ENCODE measurements around the gene SLX9.

SLX9 gene

DNA sequence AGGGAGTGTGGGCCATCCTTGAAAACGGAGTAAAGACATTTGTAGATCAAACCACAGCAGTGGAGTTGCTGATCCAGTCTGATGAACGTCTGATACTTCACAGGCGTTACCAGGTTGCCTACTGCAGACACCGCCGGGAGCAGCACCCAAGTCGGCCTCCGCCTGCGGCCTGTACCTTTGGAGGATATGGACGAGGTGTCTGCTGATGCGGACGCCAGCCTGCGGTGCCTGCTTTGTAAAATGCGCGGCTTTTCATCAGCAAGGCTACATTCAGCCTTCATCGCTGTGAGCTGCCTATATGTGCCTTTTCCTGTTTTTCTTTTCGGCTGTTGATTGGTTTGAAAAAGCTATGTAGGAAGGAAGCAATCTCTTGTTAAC lies 16.0 kb downstream of the SLX9 start:
- TF ChIP-seq GATA1 (IDR thresholded peaks at IDR 0.05; ENCODE audit: low read depth, low read length), result no peak
- TF ChIP-seq POLR2A (IDR thresholded peaks at IDR 0.05; ENCODE audit: low read length), result no peak
- DNase-seq, result no peak

DNA sequence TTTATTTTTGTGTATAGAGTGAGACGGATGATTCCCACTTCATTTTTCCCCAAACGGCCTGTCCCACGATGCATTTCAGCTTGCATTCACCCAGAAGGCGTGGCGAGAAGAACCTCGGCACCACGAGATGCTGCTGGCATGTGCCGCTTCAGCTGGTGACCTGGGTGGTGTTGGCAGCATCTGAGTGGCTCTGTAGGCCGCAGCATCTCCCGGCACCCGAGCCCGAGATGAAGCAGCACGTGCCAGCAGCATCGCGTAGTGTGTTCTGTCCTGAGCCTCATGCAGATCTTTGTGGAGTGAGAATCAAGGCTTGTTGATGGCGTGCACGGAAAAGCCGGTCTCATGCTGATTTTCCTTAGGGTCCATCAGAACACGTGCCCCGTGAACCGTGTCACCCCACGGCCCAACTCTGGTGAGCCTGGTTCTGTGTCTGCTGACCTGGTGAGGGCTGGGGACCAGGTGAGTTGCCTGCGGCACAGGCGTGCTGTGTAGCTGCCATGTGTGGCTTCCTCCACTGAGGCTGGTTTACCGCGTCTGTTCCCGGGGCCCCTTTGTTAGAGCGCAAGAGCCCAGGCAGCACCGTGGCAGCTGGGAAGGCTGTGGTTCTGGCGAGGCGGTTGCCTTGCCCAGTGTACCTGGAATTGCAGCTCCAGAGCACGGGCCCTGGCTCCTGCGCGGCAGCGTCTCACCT lies 16.7 kb downstream of the SLX9 start:
- TF ChIP-seq GATA1 (IDR thresholded peaks at IDR 0.05; ENCODE audit: low read depth, low read length) (no peak), POLR2A (IDR thresholded peaks at IDR 0.05; ENCODE audit: low read length) (no peak)
- DNase-seq, result no peak

DNA sequence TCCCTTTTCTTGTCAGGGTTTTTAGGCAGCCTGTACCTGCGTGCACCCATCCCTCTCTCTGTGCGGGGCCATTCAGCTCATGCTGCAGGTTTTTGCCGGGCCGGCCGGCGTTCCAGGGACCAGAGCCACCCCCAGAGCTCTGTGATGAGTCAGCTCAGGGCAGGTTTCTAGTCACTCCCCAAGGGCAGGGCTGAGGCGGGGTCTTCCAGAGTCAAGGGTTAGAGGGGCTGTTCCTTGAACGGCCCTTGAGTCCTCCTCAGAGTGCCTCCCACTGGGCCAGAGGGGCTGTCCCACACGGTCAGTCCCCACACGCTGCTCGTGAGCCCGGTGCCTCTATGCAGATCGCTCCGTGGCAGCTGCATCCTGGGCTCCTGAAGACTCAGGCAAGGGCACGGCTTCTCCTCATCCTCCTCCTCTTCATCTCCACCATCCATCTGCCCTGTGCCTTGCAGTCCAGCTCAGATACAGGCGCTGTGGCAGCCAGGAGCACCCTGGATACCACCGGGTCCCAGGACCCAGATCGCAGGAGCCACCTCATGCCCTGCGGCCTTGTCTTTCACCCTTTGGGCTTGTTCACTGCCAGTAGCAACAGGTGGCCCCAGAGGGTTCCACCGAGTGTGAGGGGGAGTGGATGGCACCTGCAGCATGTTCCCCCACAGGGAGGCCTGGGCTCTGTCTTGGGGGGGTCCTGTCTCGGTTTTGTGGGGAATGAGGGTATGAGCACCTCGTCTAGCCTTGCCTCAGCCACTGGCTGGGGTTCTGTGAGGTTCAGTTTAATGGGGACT lies 17.4 kb downstream of the SLX9 start:
- no peak for DNase-seq
- TF ChIP-seq POLR2A (IDR thresholded peaks at IDR 0.05; ENCODE audit: low read length) (no peak), GATA1 (IDR thresholded peaks at IDR 0.05; ENCODE audit: low read depth, low read length) (no peak)

DNA sequence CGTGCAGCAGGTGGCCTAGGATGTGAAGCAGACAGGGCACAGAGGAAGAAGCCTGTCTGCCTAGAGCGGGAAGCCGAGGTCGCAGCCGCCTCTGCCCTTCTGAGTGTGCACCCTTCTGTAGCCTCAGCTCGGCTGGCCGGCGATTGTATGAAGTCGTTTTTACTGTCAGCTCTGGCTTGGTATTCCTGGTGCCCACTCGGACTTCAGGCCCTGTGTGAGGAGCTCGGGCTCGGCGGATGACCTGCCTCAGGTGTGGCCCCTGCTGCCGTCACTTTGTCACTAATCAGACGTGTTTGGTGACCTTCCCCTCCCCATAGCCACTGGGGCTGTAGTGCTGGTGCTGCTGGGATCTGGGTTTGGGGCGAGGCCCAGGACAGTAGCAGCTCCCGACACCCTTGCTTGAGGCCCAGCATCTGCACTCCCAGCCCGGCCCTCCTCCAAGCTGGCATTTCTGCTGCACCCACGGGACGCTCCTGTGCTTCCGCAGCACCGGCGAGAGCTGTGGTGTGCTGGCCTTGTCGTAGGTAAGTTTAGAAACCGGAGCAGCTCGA lies 18.1 kb downstream of the SLX9 start:
- TF ChIP-seq POLR2A (IDR thresholded peaks at IDR 0.05; ENCODE audit: low read length), result no peak
- TF ChIP-seq GATA1 (IDR thresholded peaks at IDR 0.05; ENCODE audit: low read depth, low read length), result no peak
- no peak for DNase-seq

DNA sequence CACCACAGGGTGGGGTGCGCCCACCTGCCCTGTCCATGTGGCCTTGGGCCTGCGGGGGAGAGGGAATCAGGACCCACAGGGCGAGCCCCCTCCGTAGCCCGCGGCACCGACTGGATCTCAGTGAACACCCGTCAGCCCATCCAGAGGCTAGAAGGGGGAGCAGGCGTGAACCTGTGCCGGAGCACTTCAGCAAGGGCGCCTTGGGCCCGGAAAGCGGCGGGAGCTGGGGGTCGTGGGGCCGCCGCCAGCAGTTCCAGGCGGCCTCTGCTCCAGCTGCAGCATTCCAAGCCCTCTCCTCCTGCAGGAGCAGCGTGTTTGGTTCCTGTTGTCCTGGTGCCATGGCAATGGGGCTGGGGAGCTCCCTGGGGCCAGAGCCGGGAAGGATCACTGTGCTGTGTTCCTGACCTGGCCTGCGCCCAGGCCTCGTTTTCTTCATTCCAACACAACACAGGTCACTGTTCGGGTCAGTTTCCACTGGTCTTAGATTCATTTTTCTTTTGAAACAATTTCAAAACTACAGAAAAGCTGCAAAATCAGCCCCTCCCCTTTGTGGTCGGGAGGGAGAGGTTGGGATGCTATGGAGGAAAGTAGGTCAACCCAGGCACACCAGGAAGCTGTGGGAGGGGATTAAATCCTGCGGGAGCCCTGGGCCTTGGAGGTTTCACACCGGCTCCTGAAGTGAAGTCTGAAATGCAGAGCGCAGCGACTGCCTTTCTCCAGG lies 18.8 kb downstream of the SLX9 start:
- no peak for DNase-seq
- TF ChIP-seq POLR2A (IDR thresholded peaks at IDR 0.05; ENCODE audit: low read length) (no peak), GATA1 (IDR thresholded peaks at IDR 0.05; ENCODE audit: low read depth, low read length) (no peak)

DNA sequence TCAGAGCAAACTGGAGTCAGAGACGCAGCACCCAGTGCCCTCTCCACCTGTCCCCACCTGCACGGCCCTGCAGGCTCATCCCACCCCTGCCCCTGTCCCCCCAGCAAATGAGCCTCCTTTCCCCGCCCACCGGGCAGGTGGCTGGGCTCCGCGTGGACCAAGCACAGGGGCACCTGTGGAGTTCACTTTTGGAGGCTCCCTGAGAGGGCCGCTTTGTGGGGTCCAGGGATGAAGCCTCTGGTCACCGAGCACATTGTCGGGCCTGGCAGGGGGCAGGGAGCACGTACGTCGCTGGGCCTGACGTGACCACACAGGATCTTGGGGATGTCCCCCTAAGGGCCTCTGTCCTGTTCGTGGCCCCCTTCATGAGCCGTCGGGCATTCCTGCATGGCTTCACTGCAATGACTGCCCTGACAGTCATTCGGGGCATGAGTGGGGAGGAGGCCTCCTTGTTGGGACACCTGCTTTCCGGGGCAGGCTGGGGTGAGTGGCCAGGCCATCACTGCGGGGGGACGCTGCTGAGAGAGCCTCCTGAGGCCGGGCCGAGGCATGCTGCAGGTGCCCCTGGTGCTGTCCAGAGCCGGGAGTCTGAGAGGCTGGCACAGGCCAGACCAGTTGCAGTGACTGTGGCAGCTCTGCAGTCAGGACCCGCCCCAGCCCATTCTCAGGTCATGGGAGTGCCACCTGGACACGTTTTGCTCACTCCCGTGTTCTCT lies 19.7 kb downstream of the SLX9 start:
- no peak for TF ChIP-seq POLR2A (IDR thresholded peaks at IDR 0.05; ENCODE audit: low read length)
- TF ChIP-seq GATA1 (IDR thresholded peaks at IDR 0.05; ENCODE audit: low read depth, low read length), result no peak
- no peak for DNase-seq

DNA sequence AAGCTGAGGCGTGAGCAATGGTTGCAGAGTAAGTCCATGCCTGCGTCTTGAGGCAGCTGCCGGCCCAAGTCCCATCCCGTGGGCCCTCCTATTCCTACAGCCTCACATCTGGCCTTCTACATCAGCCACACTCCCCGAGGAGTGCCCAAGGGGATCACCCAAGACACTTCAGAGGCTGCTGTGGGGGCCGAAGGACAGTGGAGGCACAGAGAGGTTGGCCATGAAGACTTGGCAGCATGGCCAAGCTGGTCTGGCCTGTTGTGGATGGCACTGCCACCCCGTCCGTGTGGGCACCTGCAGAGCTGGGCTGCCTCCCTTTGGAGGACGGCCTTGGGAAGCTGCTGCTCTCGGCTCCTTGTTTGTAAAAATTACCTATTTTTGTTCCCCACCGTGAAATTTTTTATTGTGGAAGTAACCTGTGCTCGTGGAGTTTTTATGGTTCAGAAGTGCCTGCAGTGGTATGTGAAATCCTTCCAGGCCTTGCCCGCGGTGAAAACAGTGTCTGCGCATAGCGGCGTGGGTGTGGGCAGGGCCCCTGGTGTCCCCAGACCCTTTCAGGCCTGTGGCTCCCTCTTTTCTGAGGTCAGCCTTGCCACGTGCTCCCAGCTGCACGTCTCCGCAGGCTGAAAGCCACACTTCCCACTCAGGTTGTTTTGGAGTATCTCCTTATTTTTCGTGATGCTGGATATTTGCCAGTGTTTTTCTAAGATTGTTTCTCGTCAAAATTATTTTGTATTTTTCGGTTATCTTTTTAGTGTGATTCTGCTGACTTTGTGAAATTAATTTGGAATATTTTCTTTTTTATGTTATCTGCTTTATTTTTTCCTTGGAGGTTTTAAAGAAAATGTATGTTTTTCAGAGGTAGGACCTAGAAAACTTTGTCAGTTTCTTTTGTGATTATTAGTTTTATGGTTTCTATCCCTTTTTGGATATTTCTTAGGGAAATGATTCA lies 20.6 kb downstream of the SLX9 start:
- TF ChIP-seq GATA1 (IDR thresholded peaks at IDR 0.05; ENCODE audit: low read depth, low read length) (no peak), POLR2A (IDR thresholded peaks at IDR 0.05; ENCODE audit: low read length) (no peak)
- no peak for DNase-seq

DNA sequence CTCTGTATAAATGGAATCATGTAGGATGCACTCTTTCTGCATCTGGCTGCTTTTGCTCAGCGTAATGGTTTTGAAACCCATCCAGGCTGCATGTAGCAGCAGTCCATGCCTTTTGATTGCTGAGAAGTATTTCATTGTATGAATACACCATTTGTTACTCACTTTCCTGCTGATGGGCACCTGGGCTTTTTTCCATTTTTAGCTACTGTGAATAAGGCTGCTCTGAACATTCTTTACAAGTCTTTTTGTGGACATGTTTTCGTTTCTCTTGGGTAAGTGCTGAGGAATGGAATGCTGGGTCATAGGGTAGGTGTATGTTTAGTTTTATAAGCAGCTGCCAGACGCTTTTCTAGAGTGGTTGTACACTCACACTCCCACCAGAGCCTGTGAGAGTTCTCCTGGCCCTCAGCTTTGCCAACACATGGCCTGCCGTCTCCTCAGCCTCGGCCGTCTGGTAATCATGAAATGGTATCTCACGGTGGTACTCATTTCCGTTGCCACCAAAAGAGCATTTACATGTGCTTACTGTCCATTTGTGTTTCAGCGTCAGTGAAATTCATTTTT lies 22.7 kb downstream of the SLX9 start:
- no peak for DNase-seq
- no peak for TF ChIP-seq GATA1 (IDR thresholded peaks at IDR 0.05; ENCODE audit: low read depth, low read length)
- TF ChIP-seq POLR2A (IDR thresholded peaks at IDR 0.05; ENCODE audit: low read length), result no peak

DNA sequence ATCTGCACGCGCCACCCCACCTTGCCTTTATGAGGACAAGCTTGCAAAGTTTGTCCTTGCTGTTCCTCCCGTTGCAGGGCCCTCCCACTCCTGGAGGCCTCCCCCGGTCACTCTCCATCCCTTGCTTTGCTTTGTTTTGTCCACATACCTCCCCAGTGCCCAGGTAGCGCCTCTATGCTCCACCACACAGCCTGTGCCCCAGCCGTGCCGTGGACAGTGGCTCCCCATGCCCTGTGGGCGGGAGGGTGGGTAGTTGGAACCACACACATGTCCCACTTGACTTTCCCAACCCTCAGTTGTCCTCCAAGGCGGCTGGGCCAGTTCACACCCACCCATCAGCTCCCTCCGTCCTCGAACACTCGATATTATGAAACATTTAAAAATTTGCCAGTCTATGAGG lies 24.6 kb downstream of the SLX9 start:
- DNase-seq, result no peak
- no peak for TF ChIP-seq GATA1 (IDR thresholded peaks at IDR 0.05; ENCODE audit: low read depth, low read length)
- TF ChIP-seq POLR2A (IDR thresholded peaks at IDR 0.05; ENCODE audit: low read length), result no peak

DNA sequence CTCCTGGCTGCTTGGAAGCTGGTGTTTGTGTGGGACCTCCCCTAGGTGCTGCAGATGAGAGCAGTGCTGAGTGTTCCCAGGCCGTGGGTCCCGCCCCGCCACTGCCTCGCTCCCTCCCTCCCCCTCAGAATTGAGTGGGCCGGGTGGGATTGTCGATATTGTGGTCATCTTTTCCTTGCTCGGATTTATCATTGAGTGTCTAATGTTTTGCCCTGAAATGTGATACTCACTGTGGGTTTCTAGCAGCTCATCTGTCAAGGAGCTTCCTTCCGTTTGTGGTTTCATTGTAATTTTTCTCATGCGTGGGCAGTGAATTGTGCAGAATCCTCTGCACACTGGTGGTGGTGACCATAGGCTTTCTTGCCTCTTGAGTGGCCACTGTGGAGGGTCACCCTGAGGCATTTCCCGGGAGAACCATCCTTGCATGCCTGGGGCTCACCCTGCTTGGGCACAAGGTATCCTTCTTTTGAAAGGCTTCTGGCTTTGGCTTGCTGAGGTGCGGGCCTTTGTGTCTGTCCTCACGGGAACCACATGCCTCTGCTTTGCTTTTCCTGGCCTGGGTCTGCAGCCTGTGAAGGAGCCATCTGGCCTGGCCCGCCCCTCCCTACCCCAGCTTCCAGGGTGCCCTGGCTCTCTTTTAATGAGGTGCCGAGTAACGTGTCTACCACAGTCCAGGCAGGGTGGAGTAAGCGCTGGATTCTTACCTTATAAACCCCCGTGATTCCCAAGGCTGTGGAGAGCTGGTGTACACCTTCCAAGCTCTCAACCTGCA lies 25.6 kb downstream of the SLX9 start:
- DNase-seq, result no peak

More for the DNA sequence above, 25.6 kb downstream of the SLX9 start:
- TF ChIP-seq POLR2A (IDR thresholded peaks at IDR 0.05; ENCODE audit: low read length) (no peak), GATA1 (IDR thresholded peaks at IDR 0.05; ENCODE audit: low read depth, low read length) (no peak)

Data from erythroblast (primary cell).